Muscle layer of duodenum (tissue), 2 donors: ENCODE measurements around the gene ARHGAP27.
"Not testable (repeated sequence)": the region's sequence is repeated elsewhere in the genome, so short reads cannot be mapped to it uniquely, and the experiment has no call there.

Source experiments
- H3K27ac ChIP-seq: one replicate; pipeline ENCODE4 v1.7.0; 2013; ENCODE audit warnings: mild to moderate bottlenecking, low read length
- H3K27me3 ChIP-seq: one replicate; pipeline ENCODE4 v1.7.0; 2013; ENCODE audit warnings: low read depth, mild to moderate bottlenecking, control low read depth, low read length
- H3K36me3 ChIP-seq, 2 donors: one replicate each; pipeline ENCODE4 v1.7.0; 2013; ENCODE audit warnings: low read length in 2 of 2, control low read depth in 1 of 2, mild to moderate bottlenecking in 1 of 2; ENCODE audit not compliant: insufficient read depth in 2 of 2, control insufficient read depth in 1 of 2
- H3K4me1 ChIP-seq, 2 donors: one replicate each; pipeline ENCODE4 v1.7.0; 2013; ENCODE audit warnings: low read length in 2 of 2, mild to moderate bottlenecking in 2 of 2, control low read depth in 1 of 2, moderate library complexity in 1 of 2; ENCODE audit not compliant: insufficient read depth in 2 of 2, control insufficient read depth in 1 of 2
- H3K4me3 ChIP-seq, 2 donors: one replicate each; pipeline ENCODE4 v1.7.0; 2013; ENCODE audit warnings: low read length in 2 of 2, low read depth in 1 of 2, mild to moderate bottlenecking in 1 of 2
- H3K9me3 ChIP-seq, 2 donors: one replicate each; pipeline ENCODE4 v1.7.0; 2013; ENCODE audit warnings: low read length in 2 of 2, control low read depth in 1 of 2, mild to moderate bottlenecking in 1 of 2; ENCODE audit not compliant: control insufficient read depth in 1 of 2
- donor health status: healthy.

Gene ARHGAP27

GRCh38 chr17:45444856-45445820 lies 12.5 kb upstream of the ARHGAP27 start:
- not testable (repeated sequence) for H3K27ac ChIP-seq, H3K9me3 ChIP-seq, H3K4me3 ChIP-seq, H3K4me1 ChIP-seq, H3K27me3 ChIP-seq
- peaks cover 0 to 17% of the 10 kb centered on the region in 2 donors for H3K36me3 ChIP-seq

GRCh38 chr17:45444301-45444700 lies 11.6 kb upstream of the ARHGAP27 start:
- H3K9me3 ChIP-seq, H3K27me3 ChIP-seq, H3K4me3 ChIP-seq, H3K4me1 ChIP-seq, H3K27ac ChIP-seq: not testable (repeated sequence)
- H3K36me3 ChIP-seq = peaks cover 0 to 19% of the 10 kb centered on the region in 2 donors

GRCh38 chr17:45443371-45444260 lies 10.9 kb upstream of the ARHGAP27 start:
- H3K27ac ChIP-seq, H3K9me3 ChIP-seq, H3K27me3 ChIP-seq, H3K4me3 ChIP-seq, H3K4me1 ChIP-seq: not testable (repeated sequence)
- peaks cover 0 to 23% of the 10 kb centered on the region in 2 donors for H3K36me3 ChIP-seq

- Histone ChIP-seq H3K36me3 (peaks cover 0 to 38% of the 10 kb centered on the region in 2 donors), H3K4me3 (no peak overlapping the region), H3K4me1 (peaks cover 5% of the 10 kb centered on the region in 2 donors), H3K9me3 (no peaks in the 10 kb centered on the region), H3K27me3 (no peaks in the 10 kb centered on the region), H3K27ac (no peak overlapping the region)
These were observed 9.0 kb upstream of the ARHGAP27 start for GRCh38 chr17:45441526-45442310.

GRCh38 chr17:45440839-45441515 lies 8.3 kb upstream of the ARHGAP27 start:
- peaks cover 7 to 46% of the 10 kb centered on the region in 2 donors for H3K36me3 ChIP-seq
- not testable (repeated sequence) for H3K4me3 ChIP-seq, H3K4me1 ChIP-seq, H3K27ac ChIP-seq, H3K27me3 ChIP-seq, H3K9me3 ChIP-seq

GRCh38 chr17:45440161-45440778 lies 7.6 kb upstream of the ARHGAP27 start:
- peaks cover 5% of the 10 kb centered on the region in 2 donors for H3K4me1 ChIP-seq
- no peak overlapping the region for H3K27ac ChIP-seq
- H3K36me3 ChIP-seq = peaks cover 14 to 51% of the 10 kb centered on the region in 2 donors
- no peaks in the 10 kb centered on the region for H3K9me3 ChIP-seq
- H3K27me3 ChIP-seq = no peaks in the 10 kb centered on the region
- H3K4me3 ChIP-seq = no peak overlapping the region

GRCh38 chr17:45438931-45439610 lies 6.4 kb upstream of the ARHGAP27 start:
- no peak overlapping the region for H3K4me3 ChIP-seq
- H3K9me3 ChIP-seq = no peaks in the 10 kb centered on the region
- H3K4me1 ChIP-seq = peaks cover 5% of the 10 kb centered on the region in 2 donors
- peaks cover 15 to 43% of the 10 kb centered on the region in 2 donors for H3K36me3 ChIP-seq
- H3K27me3 ChIP-seq = no peaks in the 10 kb centered on the region
- no peak overlapping the region for H3K27ac ChIP-seq

- no peaks in the 10 kb centered on the region for H3K27me3 ChIP-seq
- H3K4me1 ChIP-seq = peaks cover 5% of the 10 kb centered on the region in 2 donors
- no peak overlapping the region for H3K27ac ChIP-seq
- H3K4me3 ChIP-seq = no peak overlapping the region
- no peaks in the 10 kb centered on the region for H3K9me3 ChIP-seq
- H3K36me3 ChIP-seq = peaks cover 15 to 41% of the 10 kb centered on the region in 2 donors
These were observed 5.0 kb upstream of the ARHGAP27 start for GRCh38 chr17:45437465-45438283.

- Histone ChIP-seq H3K27ac (no peak overlapping the region), H3K9me3 (no peaks in the 10 kb centered on the region), H3K4me3 (no peak overlapping the region), H3K36me3 (peaks cover 15 to 41% of the 10 kb centered on the region in 2 donors), H3K4me1 (peaks cover 5 to 10% of the 10 kb centered on the region in 2 donors), H3K27me3 (no peaks in the 10 kb centered on the region)
These were observed 4.2 kb upstream of the ARHGAP27 start for GRCh38 chr17:45436625-45437464.
